ENCODE results near the gene URM1. TPM values are rescaled to one million over a fixed set of nuclear protein-coding genes. Genes with fewer than 3 reads are reported as not detected.

The URM1 gene
- total RNA-seq, 4 donors from 2014 or later = 20.5 to 46.8 (median 30.2) TPM

DNA sequence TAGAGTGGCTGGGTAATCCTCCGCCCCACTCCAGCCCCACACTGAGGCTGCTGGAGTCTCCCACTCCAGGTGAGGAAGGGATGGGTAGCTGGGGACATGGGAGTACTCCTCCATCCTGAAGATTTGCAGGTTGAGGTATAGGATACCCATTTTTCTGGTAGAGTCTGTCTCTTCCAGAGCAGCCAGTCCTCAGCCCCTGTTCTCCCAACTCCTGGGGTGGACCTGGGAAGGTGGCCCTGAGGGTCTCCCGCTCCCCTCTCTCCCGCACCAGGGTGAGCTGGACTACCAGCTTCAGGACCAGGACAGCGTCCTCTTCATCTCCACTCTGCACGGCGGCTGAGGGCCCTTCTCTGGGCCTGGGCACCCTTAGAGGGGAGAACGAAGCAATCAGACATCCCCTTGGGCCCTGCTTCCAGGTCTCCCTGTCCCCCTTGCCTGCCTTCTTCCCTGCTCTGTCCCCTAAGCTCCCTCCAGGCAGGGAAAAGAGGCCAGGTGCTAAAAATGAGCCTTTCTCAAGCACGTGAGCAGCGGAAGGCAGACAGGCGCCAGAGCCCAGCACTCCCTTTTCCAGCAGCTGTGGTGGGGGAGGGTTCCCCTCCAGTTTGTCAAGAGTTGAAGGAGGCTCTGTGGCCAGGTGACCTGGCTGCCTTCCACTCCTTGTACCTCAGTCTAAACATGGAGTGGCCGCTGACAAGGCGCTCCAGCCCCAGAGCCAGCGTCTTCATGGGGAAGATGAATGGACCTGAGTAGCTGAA is 18.4 kb downstream of the URM1 start:
- Histone ChIP-seq H3K4me3 (no peak overlapping the region), H3K9me3 (no peaks in the 10 kb centered on the region), H3K36me3 (peaks cover 0 to 92% of the 10 kb centered on the region in 2 donors), H3K27ac (no peak overlapping the region), H3K4me1 (no peaks in the 10 kb centered on the region), H3K27me3 (peaks cover 43% of the 10 kb centered on the region)
- no peak for ATAC-seq
- WGBS, 2 donors (ENCODE audit: low coverage in 1 of 2) = no CpG with 5 or more reads among the region's 13 CpGs
- no peak for TF ChIP-seq EP300 (IDR thresholded peaks at IDR 0.05)
- TF ChIP-seq POLR2AphosphoS5 (IDR thresholded peaks at IDR 0.05) = no peak
- no peak for TF ChIP-seq CTCF (IDR thresholded peaks at IDR 0.05)
- no peak for TF ChIP-seq POLR2A (IDR thresholded peaks at IDR 0.05)

GRCh38 chr9:128390150-128390812 is 19.1 kb downstream of the URM1 start:
- no peaks in the 10 kb centered on the region for H3K4me1 ChIP-seq
- peaks cover 50% of the 10 kb centered on the region for H3K27me3 ChIP-seq
- no peak overlapping the region for H3K27ac ChIP-seq
- no peak for TF ChIP-seq CTCF (IDR thresholded peaks at IDR 0.05)
- TF ChIP-seq EP300 (IDR thresholded peaks at IDR 0.05) = no peak
- no peak for TF ChIP-seq POLR2A (IDR thresholded peaks at IDR 0.05)
- no peak for TF ChIP-seq POLR2AphosphoS5 (IDR thresholded peaks at IDR 0.05)
- 83% methylated on average over 8 of the region's 11 CpGs; no CpG with 5 or more reads in 1 of the 2 donors for WGBS, 2 donors (ENCODE audit: low coverage in 1 of 2)
- H3K4me3 ChIP-seq = no peak overlapping the region
- H3K36me3 ChIP-seq = peaks cover 0 to 85% of the 10 kb centered on the region in 2 donors
- ATAC-seq = no peak
- H3K9me3 ChIP-seq = no peaks in the 10 kb centered on the region

GRCh38 chr9:128390813-128391711 is 19.9 kb downstream of the URM1 start:
- WGBS, 2 donors (ENCODE audit: low coverage in 1 of 2) = no CpG with 5 or more reads among the region's 8 CpGs
- Histone ChIP-seq H3K27ac (no peak overlapping the region), H3K36me3 (peaks cover 0 to 78% of the 10 kb centered on the region in 2 donors), H3K4me3 (no peak overlapping the region), H3K9me3 (no peaks in the 10 kb centered on the region), H3K27me3 (peaks cover 57% of the 10 kb centered on the region), H3K4me1 (no peaks in the 10 kb centered on the region)
- no peak for TF ChIP-seq EP300 (IDR thresholded peaks at IDR 0.05)
- TF ChIP-seq POLR2A (IDR thresholded peaks at IDR 0.05) = no peak
- TF ChIP-seq POLR2AphosphoS5 (IDR thresholded peaks at IDR 0.05) = no peak
- TF ChIP-seq CTCF (IDR thresholded peaks at IDR 0.05) = no peak
- ATAC-seq = no peak

GRCh38 chr9:128391956-128392301 is 20.8 kb downstream of the URM1 start:
- TF ChIP-seq CTCF (IDR thresholded peaks at IDR 0.05) (no peak), POLR2A (IDR thresholded peaks at IDR 0.05) (no peak), POLR2AphosphoS5 (IDR thresholded peaks at IDR 0.05) (no peak), EP300 (IDR thresholded peaks at IDR 0.05) (no peak)
- no peak for ATAC-seq
- H3K27me3 ChIP-seq = peaks cover 65% of the 10 kb centered on the region
- H3K9me3 ChIP-seq = no peaks in the 10 kb centered on the region
- H3K36me3 ChIP-seq = peaks cover 0 to 69% of the 10 kb centered on the region in 2 donors
- H3K27ac ChIP-seq = no peak overlapping the region
- peaks cover 0 to 7% (median 0%) of the 10 kb centered on the region in 3 donors for H3K4me1 ChIP-seq
- WGBS, 2 donors (ENCODE audit: low coverage in 1 of 2) = 88% methylated on average over 14 of the region's 21 CpGs; no CpG with 5 or more reads in 1 of the 2 donors
- no peak overlapping the region for H3K4me3 ChIP-seq
